Measurements from ENCODE around the gene TGFB1.
"Not testable (repeated sequence)": the region's sequence is repeated elsewhere in the genome, so short reads cannot be mapped to it uniquely, and the experiment has no call there.

Gene TGFB1

GRCh38 chr19:41298348-41298964 lies 55.3 kb downstream of the TGFB1 start:
- DNase-seq: peak; percentile 43

GRCh38 chr19:41297628-41298347 lies 55.9 kb downstream of the TGFB1 start:
- DNase-seq: no peak

GRCh38 chr19:41296433-41296871 lies 57.3 kb downstream of the TGFB1 start:
- DNase-seq: no peak

GRCh38 chr19:41295499-41295898 lies 58.2 kb downstream of the TGFB1 start:
- no peak for DNase-seq

GRCh38 chr19:41294393-41294792 lies 59.3 kb downstream of the TGFB1 start:
- no peak for DNase-seq

GRCh38 chr19:41289814-41290213 lies 63.9 kb downstream of the TGFB1 start:
- not testable (repeated sequence) for DNase-seq

- DNase-seq: no peak
Measured at GRCh38 chr19:41288673-41289530, 64.8 kb downstream of the TGFB1 start.
